ENCODE results near the gene CACNA2D2.
A peak's percentile ranks its signal among the peaks of the same experiment; 100 is the strongest.
"Not testable (repeated sequence)": the region's sequence is repeated elsewhere in the genome, so short reads cannot be mapped to it uniquely, and the experiment has no call there.

The CACNA2D2 gene

DNA sequence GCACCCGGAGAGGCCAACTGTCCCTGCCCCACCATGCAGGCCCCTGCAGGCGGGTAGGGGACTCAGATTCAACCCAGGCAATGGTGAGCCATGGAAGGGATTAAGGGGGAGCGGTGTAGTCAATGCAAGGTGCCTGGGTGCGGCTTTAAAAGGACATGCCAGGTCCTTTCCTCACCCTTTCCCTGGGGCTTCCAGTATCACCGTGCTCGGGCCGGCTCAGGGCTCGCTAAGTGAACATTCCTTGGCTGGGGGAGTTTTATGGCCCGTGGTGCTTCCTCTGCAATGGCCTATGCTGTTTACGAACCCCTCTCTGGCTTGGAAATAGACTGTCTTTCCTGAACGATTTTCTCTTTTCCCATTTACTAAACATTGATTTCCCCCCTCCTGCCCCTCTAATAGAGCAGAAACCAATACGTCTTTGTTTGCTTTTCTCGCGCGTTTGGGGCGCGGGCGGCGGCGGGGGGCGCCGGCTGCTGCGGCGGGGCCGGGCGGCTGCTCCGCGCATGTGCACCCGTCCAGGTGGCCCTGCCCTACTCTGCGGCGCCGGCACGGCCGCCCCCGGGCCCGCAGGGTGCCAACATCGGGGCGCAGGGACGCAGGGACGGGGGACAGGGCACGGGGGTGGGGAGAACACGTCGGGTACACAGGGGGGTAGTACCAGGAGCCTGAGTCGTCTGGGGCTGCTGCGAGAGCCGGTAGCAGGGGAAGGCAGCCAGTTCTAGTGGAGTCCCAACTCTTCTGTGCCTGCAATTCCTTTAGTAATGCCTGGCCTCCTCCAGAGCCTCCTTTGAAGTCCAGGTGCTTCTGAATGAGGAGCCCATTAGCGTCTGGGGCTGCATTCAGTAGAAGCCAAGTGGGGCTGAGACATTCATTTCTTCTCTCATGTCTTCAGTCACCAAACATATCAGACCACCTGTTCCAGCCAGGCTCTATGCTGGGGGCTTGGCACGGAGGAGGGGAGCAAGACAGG, 26.9 kb upstream of the CACNA2D2 start:
- no peak for DNase-seq (ENCODE audit: low spot score)

DNA sequence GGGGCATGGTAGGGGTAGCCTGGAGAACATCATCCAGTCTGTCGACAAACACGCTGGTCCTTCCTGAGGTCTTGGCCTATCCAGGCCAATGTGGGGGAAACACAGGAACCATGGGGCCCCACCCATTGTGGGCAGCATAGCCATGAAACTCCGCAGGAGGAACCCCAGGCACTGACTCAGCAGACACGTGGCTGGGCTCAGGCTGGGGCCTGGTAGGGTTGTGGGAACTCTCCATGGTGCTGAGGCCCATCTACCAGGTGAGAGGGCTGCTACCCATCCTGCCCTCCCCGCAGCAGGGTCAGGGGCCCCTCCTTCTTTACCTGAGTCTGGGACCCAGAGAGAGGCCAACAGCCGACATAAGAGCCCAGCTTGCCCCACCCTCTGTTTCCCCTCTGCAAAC, 22.6 kb upstream of the CACNA2D2 start:
- DNase-seq (ENCODE audit: low spot score), result peak; percentile 32

GRCh38 chr3:50525191-50525910, 21.9 kb upstream of the CACNA2D2 start:
- no peak for DNase-seq (ENCODE audit: low spot score)

- DNase-seq (ENCODE audit: low spot score), result no peak
Observed at GRCh38 chr3:50524746-50525145, 21.3 kb upstream of the CACNA2D2 start.

DNA sequence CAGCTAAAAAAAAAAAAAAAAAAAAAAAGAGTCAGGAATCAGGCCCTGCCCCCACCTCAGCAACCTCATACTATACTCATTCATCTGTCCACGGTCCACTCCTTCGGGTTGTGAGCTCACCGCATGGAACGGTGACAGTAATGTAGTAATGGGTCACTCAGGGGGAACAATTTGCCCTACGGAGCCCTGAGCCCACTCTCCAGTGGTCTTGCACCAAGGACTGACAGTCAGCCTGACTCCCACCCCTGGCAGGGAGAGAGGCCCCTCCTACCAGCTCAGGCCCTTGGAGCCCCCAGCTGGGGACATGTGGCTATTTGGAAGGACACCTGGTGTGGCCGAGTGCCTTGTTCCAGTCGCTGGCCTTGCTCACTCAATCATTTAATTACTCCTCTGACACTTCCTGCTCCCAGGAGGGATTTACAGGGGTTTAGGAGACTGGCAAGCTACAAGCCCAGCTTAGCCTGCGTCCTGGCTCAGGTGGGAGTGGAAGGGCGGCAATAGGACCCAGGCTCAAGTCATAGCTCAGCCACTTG, 19.9 kb upstream of the CACNA2D2 start:
- no peak for DNase-seq (ENCODE audit: low spot score)

- DNase-seq (ENCODE audit: low spot score), result no peak
Observed at GRCh38 chr3:50521572-50521971, 18.1 kb upstream of the CACNA2D2 start.

DNA sequence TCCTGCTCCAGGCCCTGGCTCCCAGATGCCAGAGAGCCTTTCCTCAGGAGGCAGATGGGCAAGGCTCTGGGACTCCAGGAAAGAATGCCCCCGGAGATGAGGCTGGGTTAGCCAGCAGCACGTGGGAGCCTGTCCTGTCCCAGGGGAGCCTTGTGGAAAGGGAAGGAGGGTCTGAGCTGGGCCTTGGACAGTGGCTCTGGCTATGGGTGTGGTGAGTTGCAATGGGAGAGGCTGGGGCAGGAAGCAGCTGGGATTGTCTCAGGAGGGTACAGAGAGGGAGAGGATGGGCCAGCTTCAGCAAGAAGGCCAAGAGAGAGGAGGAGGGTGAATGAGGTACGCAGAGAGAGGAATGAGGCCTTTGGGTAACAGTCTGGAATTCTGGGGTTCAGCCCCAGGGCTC, 17.4 kb upstream of the CACNA2D2 start:
- DNase-seq (ENCODE audit: low spot score), result no peak

GRCh38 chr3:50519471-50520089, 16.1 kb upstream of the CACNA2D2 start:
- DNase-seq (ENCODE audit: low spot score), result peak; percentile 70

DNA sequence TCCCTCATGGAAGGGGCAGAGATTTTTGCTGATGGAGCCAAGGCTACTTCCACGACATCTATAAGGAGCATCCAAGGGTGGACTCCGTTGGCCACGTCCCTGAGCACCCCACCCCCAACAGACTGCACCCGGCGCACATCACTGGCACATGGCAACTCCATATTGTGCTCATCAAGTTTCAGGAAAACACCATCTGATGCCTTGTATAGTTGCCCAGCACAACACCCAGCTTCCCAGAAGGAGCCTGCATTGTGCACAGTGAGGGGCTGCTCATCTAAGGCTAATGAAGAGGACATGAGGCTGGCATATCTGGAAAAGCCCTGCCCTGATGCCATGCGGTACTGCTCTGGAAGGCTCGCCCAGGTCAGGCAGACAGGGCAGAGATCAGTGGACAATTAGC, 15.0 kb upstream of the CACNA2D2 start:
- no peak for DNase-seq (ENCODE audit: low spot score)

DNA sequence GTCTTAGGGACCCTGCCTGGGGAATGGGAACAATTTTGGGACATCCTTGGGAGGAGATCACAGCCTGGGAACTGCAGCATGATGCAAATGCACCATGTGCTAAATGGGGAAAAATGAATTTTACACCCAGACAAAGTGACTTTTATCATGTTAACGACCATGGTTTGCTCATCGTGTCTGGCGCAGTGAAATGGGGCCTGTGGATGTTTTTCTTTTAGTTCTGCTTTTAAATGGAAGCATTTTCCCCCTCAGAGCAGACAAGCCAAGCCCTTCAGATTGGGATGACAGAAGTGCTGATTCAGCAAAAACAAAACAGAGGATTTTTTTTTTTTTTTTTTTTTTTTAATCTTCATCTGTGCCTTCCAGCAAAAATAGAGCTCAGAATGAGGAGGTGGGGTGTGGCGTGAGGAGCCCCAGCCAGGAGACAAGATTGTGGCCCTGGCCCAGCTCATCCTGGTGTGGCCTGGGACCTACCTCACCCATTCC, 14.3 kb upstream of the CACNA2D2 start:
- DNase-seq (ENCODE audit: low spot score), result no peak

DNA sequence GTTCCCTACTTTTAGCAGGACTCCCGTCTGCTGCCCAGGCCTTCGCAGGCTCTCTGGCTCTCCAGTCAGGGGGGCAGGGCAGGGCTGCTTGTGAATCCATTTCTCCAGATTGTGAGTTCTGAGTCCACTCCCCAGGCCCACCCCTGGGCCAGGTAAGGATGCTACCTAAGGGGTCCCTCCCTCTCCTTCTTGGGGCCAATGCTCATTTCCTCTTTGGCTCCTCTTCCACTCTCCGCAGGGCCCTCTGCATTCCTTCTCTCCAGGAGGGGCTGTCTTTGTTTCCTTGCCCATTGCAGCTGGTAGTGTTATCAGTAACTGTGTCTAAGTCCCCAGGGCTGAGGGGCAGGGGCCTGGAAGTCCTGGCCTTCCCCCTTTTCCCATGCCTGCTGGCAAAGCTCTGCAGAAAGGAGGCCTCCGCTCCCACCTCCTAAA, 13.0 kb upstream of the CACNA2D2 start:
- no peak for DNase-seq (ENCODE audit: low spot score)

DNA sequence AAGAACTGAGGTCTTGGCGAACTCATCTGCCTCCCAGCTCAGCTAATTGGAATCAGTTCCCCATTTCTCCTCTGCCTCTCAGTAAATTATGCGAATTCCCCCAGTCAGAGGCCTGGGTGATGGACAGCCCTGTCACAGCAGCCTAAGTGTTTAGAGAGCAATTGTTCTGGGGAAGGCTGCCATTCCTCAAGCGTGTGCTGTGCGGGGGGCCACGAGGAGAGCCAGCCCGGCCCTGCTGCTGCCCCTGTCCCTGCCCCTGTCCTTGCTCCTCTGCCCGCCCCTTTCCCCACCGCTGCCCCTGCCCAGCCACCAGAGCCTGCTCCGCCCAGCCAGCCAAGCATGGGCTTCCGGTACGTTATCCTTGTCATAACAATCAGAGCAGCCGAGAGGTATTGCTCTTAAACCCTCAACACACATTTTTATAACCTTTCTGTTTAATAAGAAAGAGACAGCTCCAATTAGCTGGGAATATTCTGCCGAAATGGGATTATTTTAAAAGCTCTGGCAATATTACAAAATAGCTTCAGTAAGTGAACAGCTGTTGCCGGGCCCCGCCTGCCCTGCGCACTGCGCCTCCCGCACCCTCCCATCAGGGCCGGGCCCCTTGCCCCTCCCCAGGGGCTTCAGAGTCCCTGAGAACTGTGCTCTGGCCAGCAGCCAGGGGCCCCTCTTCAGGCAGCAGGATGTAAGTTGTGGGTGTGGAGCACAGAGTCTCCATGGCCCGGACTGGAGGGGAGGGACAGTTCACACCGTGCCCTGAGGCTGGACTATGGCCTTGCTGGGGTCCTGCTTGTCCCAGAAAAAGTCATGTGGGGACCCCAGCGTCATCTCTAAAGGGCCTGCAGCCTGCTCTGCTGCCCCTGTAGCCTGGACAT, 12.4 kb upstream of the CACNA2D2 start:
- DNase-seq (ENCODE audit: low spot score), result no peak

DNA sequence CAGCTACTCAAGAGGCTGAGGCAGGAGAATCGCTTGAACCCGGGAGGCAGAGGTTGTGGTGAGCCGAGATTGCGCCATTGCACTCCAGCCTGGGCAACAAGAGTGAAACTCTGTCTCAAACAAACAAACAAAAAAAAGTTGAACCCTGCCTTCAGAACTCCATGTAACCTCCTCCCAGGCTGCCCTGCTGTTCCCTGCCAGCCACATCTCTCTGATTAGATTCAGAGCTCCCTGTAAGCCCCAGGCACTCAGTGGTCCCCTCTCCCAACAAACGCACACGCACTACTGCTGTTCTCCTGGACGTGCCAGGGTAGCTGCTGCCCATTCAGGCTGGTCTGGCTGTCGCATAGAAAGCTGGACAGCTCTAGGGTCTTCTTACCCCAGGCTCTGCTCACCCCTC, 9.5 kb upstream of the CACNA2D2 start:
- DNase-seq (ENCODE audit: low spot score), result not testable (repeated sequence)

- DNase-seq (ENCODE audit: low spot score), result no peak
Observed at GRCh38 chr3:50512131-50512530, 8.7 kb upstream of the CACNA2D2 start.

GRCh38 chr3:50510325-50510724, 6.9 kb upstream of the CACNA2D2 start:
- DNase-seq (ENCODE audit: low spot score), result no peak

- DNase-seq (ENCODE audit: low spot score), result no peak
Observed at GRCh38 chr3:50509715-50510114, 6.3 kb upstream of the CACNA2D2 start.

DNA sequence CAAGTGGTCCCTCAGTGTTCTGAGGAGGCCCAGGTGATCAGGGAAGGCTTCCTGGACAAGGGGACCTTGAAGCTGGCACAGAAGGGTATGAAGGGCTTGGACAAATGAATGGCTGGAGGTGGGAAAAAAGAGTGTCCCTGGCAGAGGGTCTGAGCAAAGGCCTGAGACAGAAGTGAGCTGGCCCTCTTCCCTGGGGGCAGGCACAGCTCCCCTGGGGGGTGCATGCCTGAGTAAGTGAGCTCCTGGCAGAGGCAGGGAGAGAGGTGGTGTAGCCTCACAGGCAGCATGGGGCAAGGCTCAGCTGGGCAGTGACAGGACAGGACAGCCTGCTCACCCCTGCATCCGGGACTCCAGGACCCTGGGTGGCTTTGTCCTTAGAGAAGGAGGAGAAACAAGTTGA, 5.4 kb upstream of the CACNA2D2 start:
- no peak for DNase-seq (ENCODE audit: low spot score)

DNA sequence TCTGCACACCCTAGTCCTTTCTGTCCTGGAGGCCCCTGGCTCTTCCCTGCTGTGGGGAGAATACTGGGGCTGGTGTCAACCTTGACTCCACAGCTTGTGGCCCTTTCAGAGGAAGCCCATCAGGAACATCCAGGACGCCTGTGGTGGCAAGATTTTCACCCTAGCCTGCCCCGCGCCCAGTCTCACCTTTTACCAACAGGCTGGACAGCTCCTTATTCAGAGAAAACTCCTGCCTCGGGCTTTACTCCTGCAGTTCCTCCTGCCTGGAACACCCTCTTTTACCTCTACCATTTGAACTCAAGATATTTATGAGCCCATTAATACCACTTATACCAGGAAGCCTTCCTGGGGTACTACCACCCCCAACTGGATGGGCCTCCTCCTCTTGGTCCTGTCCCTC, 2.7 kb upstream of the CACNA2D2 start:
- no peak for DNase-seq (ENCODE audit: low spot score)

- no peak for DNase-seq (ENCODE audit: low spot score)
Observed at GRCh38 chr3:50504681-50505080, 1.2 kb upstream of the CACNA2D2 start.

GRCh38 chr3:50502584-50503423, 630 bp downstream of the CACNA2D2 start:
- DNase-seq (ENCODE audit: low spot score), result no peak
